HG03066 (cell line): ENCODE results near the gene KIAA1549.
"Not testable (repeated sequence)": the region's sequence is repeated elsewhere in the genome, so short reads cannot be mapped to it uniquely, and the experiment has no call there.

Source experiments
- ATAC-seq: cut with Tn5 transposase; IDR thresholded peaks from one replicate; pipeline ENCODE4 v1.9.1; 2021; ENCODE audit warnings: low read depth; ENCODE audit not compliant: unreplicated experiment

Gene KIAA1549

GRCh38 chr7:138981332-138982203 lies at the start of gene KIAA1549:
Gene KIAA1549, minus strand, starts transcription at chr7:138981389. Its CDS starts 120 bp downstream, at chr7:138981269.
- ATAC-seq: peak; percentile 89

GRCh38 chr7:139029353-139029752 lies 48.2 kb upstream of the KIAA1549 start:
- ATAC-seq: no peak

- ATAC-seq: no peak
These were observed 45.4 kb upstream of the KIAA1549 start for GRCh38 chr7:139026551-139026950.

- not testable (repeated sequence) for ATAC-seq
These were observed 44.7 kb upstream of the KIAA1549 start for GRCh38 chr7:139025861-139026260.

GRCh38 chr7:139023076-139023475 lies 41.9 kb upstream of the KIAA1549 start:
- no peak for ATAC-seq

- ATAC-seq: no peak
These were observed 41.1 kb upstream of the KIAA1549 start for GRCh38 chr7:139022286-139022685.

GRCh38 chr7:139018910-139019309 lies 37.7 kb upstream of the KIAA1549 start:
- no peak for ATAC-seq

GRCh38 chr7:139016931-139017511 lies 35.8 kb upstream of the KIAA1549 start:
- no peak for ATAC-seq

GRCh38 chr7:139011373-139011772 lies 30.2 kb upstream of the KIAA1549 start:
- no peak for ATAC-seq

GRCh38 chr7:139004321-139005090 lies 23.3 kb upstream of the KIAA1549 start:
- no peak for ATAC-seq

- no peak for ATAC-seq
These were observed 18.2 kb upstream of the KIAA1549 start for GRCh38 chr7:138999414-138999813.

GRCh38 chr7:138992052-138992531 lies 10.9 kb upstream of the KIAA1549 start:
- no peak for ATAC-seq

GRCh38 chr7:138987686-138988085 lies 6.5 kb upstream of the KIAA1549 start:
- ATAC-seq: no peak

- no peak for ATAC-seq
These were observed 1.0 kb upstream of the KIAA1549 start for GRCh38 chr7:138982204-138982623.

GRCh38 chr7:138980563-138981291 lies 462 bp downstream of the KIAA1549 start:
- peak; percentile 29 for ATAC-seq

- no peak for ATAC-seq
These were observed 1.1 kb downstream of the KIAA1549 start for GRCh38 chr7:138979988-138980562.

GRCh38 chr7:138979226-138979979 lies 1.8 kb downstream of the KIAA1549 start:
- no peak for ATAC-seq

- ATAC-seq: no peak
These were observed 2.5 kb downstream of the KIAA1549 start for GRCh38 chr7:138978541-138979184.

GRCh38 chr7:138976161-138976560 lies 5.0 kb downstream of the KIAA1549 start:
- ATAC-seq: not testable (repeated sequence)
